GF-D8 (cell line): ENCODE results near the gene MECR.
"Not testable (repeated sequence)": the region's sequence is repeated elsewhere in the genome, so short reads cannot be mapped to it uniquely, and the experiment has no call there.

Experiments used
- DNase-seq: peaks from one replicate; lab custom pipeline; 2025; lab: John Stamatoyannopoulos, UW

The MECR gene

DNA sequence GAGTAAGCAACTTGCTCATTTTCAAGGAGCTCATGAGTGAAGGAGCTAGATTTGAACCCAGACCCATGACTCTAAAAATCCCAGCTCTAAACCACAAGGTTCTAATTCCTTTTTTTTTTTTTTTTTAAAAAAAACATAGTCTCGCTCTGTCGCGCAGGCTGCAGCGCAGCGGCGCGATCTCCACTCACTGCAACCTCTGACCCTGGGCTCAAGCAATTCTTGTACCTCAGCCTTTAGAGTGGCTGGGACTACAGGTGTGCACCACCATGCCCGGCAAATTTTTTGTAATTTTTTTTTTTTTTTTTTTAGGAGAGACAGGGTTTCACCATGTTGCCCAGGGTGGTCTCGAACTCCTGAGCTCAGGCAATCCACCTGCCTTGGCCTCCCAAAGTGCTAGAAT lies 62.8 kb downstream of the MECR start:
- DNase-seq: no peak

DNA sequence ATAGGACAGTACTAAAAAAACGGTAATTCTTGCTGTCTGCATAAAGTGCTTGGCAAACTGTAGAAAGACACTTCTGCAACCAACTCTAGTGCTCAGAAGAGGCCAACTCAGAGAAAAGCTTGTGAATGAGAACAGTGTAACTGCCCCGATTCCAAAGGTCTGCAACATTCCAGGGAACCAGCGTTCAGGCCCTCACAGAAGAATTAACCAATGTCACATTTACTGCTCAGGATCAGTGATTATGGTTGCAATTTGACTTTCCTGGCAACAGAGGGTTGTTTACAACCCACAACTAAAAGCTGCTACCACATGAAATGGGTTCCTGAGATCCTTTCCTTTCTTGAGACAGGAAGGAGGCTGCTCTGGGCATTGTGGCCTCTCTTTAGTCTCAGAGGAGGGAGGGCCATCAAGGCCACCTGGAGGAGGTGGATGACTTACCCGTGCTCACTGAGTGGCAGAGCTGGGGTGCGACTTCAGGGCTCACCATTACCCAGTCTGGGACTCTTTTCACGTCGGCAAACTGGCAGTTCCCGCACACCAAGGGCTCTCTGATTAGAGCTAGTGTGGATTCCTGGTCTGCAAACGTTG lies 64.3 kb downstream of the MECR start:
- no peak for DNase-seq

DNA sequence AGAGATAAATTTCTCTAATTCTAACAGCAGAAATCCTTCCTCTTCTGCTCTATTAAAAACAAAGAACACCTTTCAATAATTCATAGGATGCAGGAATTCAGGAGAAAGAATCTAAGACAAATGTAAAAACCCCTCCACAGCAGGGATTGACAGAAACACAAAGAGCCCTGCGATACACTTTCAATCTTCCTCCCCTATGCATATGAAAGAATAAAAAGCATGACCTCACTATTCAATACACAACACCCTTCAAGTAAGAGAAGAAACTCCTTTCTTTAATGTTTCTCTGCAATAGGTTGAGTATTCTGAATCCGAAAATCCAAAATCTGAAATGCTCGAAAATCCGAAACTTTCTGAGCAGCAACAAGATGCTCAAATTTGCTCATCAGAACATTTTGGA lies 66.1 kb downstream of the MECR start:
- DNase-seq: no peak

DNA sequence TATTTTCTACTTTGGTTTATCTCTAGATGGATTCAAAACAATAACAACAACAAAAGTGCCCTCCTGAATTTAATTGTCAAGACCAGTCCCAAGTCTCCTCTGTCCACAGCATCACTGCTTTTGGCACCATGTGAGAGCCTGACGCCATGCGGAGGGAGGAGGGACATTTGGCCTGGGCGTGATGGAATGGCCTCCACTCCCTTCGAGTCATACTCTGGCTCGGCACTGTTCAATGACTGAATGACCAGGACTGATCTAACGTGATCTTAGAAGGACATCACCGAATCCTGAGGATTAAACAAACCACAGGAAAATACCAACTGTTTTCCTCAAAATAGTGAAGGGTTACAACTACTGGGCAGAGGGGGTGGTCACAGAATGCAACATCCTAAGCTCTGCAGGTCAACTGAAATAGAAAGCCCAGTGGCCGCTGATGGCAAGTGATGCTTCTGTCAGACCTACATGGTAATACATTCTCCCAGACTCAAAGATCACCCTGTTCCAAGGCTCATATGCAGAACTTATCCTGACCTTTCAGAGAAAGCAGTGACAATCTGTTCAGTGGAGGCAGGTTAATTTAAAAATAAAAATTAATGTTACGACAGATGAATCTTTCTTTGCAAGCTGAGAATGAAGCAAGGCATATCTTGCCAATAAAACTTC lies 68.1 kb downstream of the MECR start:
- DNase-seq: no peak

GRCh38 chr1:29162025-29162424 lies 68.7 kb downstream of the MECR start:
- no peak for DNase-seq

GRCh38 chr1:29159773-29160172 lies 71.0 kb downstream of the MECR start:
- DNase-seq: no peak

DNA sequence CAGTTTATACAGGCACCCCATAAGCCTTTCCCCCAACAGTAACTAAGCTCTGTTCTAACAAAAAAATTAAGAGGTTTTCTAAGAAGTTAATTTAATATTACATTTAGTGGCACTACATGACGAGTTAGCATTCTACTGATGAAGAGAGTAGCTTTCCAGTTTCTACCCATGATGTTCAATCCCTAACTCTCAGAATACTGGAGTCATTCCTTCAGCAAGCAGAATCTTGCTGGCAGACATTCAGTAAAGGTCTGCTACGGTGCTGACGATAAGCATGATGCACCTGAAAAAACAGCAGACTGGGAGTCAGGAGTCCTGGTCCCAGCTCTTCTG lies 73.5 kb downstream of the MECR start:
- DNase-seq: no peak

- DNase-seq: no peak
Measured at GRCh38 chr1:29156543-29157268, 74.0 kb downstream of the MECR start.

- DNase-seq: no peak
Measured at GRCh38 chr1:29152046-29152805, 78.5 kb downstream of the MECR start.

DNA sequence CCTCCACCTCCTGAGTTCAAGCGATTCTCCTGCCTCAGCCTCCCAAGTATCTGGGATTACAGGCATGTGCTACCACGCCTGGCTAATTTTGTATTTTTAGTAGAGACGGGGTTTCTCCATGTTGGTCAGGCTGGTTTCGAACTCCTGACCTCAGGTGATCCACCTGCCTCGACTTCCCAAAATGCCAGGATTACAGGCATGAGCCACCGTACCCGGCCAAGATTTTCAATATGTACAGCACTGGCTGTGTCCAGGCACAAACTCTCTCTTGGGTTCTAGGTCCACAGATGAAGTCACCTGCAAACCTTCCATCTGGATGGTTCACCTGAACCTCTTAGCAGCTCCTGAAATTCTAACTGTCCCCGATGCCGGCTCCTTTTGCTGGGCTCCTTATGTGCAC lies 80.4 kb downstream of the MECR start:
- DNase-seq: not testable (repeated sequence)

GRCh38 chr1:29148656-29149491 lies 81.9 kb downstream of the MECR start:
- DNase-seq: no peak

DNA sequence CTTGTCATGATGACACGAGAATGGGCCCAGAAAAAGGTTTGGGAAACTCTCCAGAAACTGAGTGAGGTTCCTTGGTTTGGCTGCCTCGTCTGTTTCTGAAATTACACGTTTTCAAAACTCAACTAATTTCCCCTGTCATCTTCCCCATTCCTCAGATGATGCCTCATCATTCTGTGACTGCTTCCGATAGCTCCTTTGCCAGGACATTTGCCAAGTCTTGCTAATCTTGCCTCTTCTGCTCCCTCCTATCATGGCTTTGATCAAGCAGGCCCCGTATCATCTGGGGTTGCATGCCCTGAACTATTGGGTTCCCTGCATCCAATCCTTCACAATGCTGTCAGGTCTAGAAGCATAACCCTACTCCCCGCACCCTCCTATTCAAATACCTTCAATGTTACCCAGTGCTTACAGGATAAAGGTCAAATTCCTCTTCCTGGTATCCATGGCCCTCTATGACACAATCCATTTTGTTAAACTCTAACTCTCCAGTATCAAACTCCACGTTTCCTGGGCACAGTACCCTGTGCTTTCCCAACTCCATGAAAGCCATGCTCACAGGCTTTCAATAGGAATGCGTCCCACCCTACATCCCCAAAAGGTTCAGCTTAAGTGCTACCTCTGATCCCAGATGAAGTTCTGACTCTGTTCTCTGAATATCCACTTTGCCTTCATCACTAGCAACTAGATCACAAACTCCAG lies 84.8 kb downstream of the MECR start:
- no peak for DNase-seq

DNA sequence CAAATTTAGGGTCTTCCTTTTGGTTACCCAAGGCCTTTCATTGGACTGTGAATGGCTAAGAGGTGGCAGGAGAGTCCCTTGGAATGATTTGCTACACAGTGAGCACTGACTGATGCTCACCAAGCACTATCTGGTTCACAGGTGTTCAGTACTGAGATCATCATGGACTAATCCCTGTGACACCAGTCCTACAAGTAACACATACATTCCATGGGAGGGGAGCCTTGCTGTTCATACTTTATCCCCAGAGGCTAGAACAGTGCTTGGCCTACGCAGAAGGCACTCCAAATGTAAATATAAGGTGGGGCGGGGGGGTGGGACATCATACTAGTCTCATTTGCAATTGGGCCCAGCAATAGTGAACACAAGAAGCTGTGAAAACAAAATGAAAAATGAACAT lies 86.6 kb downstream of the MECR start:
- DNase-seq: no peak

- no peak for DNase-seq
Measured at GRCh38 chr1:29142714-29143113, 88.0 kb downstream of the MECR start.
